Caco-2 (cell line): ENCODE data around the gene WDR33. TPM values are rescaled to one million over a fixed set of nuclear protein-coding genes. Genes with fewer than 3 reads are reported as not detected.

ENCODE experiments used
- BruUV-seq: library from RNA; stranded (reverse); fragments of 400-500 nt; replicated peaks from 2 replicates; lab custom pipeline; 2021; lab: Mats Ljungman, UMichigan
- CTCF ChIA-PET: fragments of 300-600 bp; sonication (Branson Sonifier 250); formaldehyde crosslinking; loops from one replicate; lab custom pipeline; 2022; ENCODE audit warnings: antibody characterized with exemption; lab: Charles Lee
- POLR2A ChIA-PET: fragments of 300-600 bp; sonication (Branson Sonifier 250); formaldehyde crosslinking; loops from one replicate; lab custom pipeline; 2022; ENCODE audit warnings: antibody characterized with exemption; lab: Charles Lee
- DNase-seq, 2 experiments: peaks; one replicate each; pipeline versions ENCODE4 v3.0.0 to v3.0.0-alpha.2; 2020 to 2022
- H3K27me3 ChIP-seq: replicated peaks from 2 replicates; pipeline ENCODE4 v1.6.0; 2011; ENCODE audit warnings: low read length; ENCODE audit not compliant: control insufficient read depth, insufficient read depth
- H3K36me3 ChIP-seq: 2 replicates; pipeline ENCODE4 v1.5.1; 2011; ENCODE audit warnings: low read length; ENCODE audit not compliant: control insufficient read depth, insufficient read depth
- H3K4me1 ChIP-seq: fragments of 250-450 bp; sonication (Bioruptor Pico); 2 replicates; pipeline ENCODE4 v1.5.1; 2020; ENCODE audit warnings: mild to moderate bottlenecking
- H3K4me3 ChIP-seq: 2 replicates; pipeline ENCODE4 v1.5.1; 2011; ENCODE audit warnings: low read depth, mild to moderate bottlenecking, control low read depth, low read length
- H3K9me3 ChIP-seq: fragments of 250-450 bp; sonication (Bioruptor Pico); 2 replicates; pipeline ENCODE4 v1.5.1; 2020; ENCODE audit warnings: mild to moderate bottlenecking, moderate library complexity
- H3K27ac Mint-ChIP-seq: one replicate; pipeline ENCODE4 v1.8.0; 2022; ENCODE audit warnings: mixed read lengths; ENCODE audit not compliant: unreplicated experiment
- H3K27me3 Mint-ChIP-seq: one replicate; pipeline ENCODE4 v1.8.0; 2022; ENCODE audit warnings: mixed read lengths; ENCODE audit not compliant: insufficient read depth, unreplicated experiment
- H3K36me3 Mint-ChIP-seq: one replicate; pipeline ENCODE4 v1.8.0; 2022; ENCODE audit warnings: mild to moderate bottlenecking, mixed read lengths; ENCODE audit not compliant: insufficient read depth, unreplicated experiment
- H3K4me1 Mint-ChIP-seq: one replicate; pipeline ENCODE4 v1.8.0; 2022; ENCODE audit warnings: low read depth, mixed read lengths; ENCODE audit not compliant: unreplicated experiment
- H3K4me3 Mint-ChIP-seq: one replicate; pipeline ENCODE4 v1.8.0; 2022; ENCODE audit warnings: mild to moderate bottlenecking, moderate library complexity, mixed read lengths; ENCODE audit not compliant: unreplicated experiment
- H3K9me3 Mint-ChIP-seq: one replicate; pipeline ENCODE4 v1.8.0; 2022; ENCODE audit warnings: mixed read lengths; ENCODE audit not compliant: unreplicated experiment
- intact Hi-C: fragments of 100-400 bp; cut with micrococcal nuclease; formaldehyde crosslinking; loops from one replicate; pipeline ENCODE4 v1.10.0; 2022; ENCODE audit not compliant: unreplicated experiment
- total RNA-seq: library from RNA; stranded (reverse); gene quantifications from 2 replicates; pipeline ENCODE4 v1.2.3, GENCODE V29; 2022
- TF ChIP-seq, protein P1 (sequence below), 2 experiments: fragments of 200-600 bp in 1 of 2; IDR thresholded peaks; 1 replicate in 1 of 2; 2 replicates in 1 of 2; pipeline versions ENCODE4 v1.5.1 to v1.8.0; 2011 to 2022; ENCODE audit warnings: antibody characterized with exemption in 1 of 2, control low read depth in 1 of 2, inconsistent platforms in 1 of 2, low read depth in 1 of 2, low read length in 1 of 2, mild to moderate bottlenecking in 1 of 2, moderate library complexity in 1 of 2; ENCODE audit not compliant: insufficient read depth in 1 of 2, severe bottlenecking in 1 of 2, unreplicated experiment in 1 of 2

WDR33 gene
- total RNA-seq, 1 experiment from 2014 or later = 77.5 TPM

DNA sequence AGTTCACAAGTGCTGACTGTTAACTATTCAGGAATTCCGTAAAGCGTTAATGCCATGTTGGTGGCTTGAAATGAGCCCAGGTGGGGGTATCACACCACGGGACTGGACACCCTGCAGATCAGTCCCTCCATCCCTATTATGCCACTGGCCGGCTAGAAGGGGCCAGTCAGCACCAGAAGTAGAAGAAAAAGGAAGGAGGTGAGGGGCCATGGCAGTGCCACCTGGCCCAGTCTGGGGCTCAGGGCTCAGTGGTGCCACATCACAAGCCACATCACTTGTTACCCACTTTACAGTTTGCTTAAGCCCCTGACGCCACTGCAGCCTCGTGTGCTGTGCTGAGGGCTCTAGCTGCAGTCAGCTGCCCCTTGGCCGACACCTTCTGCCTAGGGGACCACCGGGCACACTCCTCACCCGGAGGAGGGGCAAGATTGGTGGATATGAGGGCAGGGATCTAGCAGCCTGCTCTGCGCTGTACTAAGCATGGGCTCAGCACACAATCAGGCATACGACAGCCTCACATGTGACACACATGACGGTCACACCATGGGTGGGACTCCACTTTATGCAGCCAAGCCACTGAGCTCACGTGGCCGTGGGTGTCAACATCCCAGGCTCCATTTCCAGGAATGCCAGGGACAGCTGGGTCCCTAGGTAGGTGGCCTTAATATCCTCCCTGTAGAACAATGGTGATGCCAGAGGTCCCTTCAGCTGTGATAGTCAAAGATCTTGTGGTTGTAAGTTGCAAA lies 139.2 kb downstream of the WDR33 start:
- BruUV-seq = no TSS peak
- peaks cover under 1% of the 10 kb centered on the region; the same call in 1 of the 2 replicates for H3K27me3 ChIP-seq
- H3K4me1 Mint-ChIP-seq = no peaks in the 10 kb centered on the region
- H3K4me3 ChIP-seq = no peak overlapping the region
- TF ChIP-seq, protein P1, sequence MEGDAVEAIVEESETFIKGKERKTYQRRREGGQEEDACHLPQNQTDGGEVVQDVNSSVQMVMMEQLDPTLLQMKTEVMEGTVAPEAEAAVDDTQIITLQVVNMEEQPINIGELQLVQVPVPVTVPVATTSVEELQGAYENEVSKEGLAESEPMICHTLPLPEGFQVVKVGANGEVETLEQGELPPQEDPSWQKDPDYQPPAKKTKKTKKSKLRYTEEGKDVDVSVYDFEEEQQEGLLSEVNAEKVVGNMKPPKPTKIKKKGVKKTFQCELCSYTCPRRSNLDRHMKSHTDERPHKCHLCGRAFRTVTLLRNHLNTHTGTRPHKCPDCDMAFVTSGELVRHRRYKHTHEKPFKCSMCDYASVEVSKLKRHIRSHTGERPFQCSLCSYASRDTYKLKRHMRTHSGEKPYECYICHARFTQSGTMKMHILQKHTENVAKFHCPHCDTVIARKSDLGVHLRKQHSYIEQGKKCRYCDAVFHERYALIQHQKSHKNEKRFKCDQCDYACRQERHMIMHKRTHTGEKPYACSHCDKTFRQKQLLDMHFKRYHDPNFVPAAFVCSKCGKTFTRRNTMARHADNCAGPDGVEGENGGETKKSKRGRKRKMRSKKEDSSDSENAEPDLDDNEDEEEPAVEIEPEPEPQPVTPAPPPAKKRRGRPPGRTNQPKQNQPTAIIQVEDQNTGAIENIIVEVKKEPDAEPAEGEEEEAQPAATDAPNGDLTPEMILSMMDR (IDR thresholded peaks at IDR 0.05; ENCODE audit: insufficient read depth in 1 of 2, low read depth in 1 of 2, low read length in 1 of 2, severe bottlenecking in 1 of 2, unreplicated experiment in 1 of 2) = no peak
- peaks cover 6% of the 10 kb centered on the region; the same call in 1 of the 2 replicates for H3K4me1 ChIP-seq
- no peaks in the 10 kb centered on the region for H3K9me3 Mint-ChIP-seq
- H3K36me3 Mint-ChIP-seq = no peaks in the 10 kb centered on the region
- peaks cover 2% of the 10 kb centered on the region for H3K27me3 Mint-ChIP-seq
- POLR2A ChIA-PET = no interaction called here
- intact Hi-C loops = no loop called here
- no peak overlapping the region for H3K27ac Mint-ChIP-seq
- CTCF ChIA-PET = interaction anchor here (0.8 kb wide), 1 partner anchor 29 kb away, joined by 3 read pairs; no protein-coding TSS in a partner anchor
- H3K9me3 ChIP-seq = 0 out of 2 replicates have a peak, but pooled peaks cover 8% of the 10 kb centered on the region
- no peak overlapping the region for H3K4me3 Mint-ChIP-seq
- no peaks in the 10 kb centered on the region for H3K36me3 ChIP-seq
- no peak for DNase-seq

DNA sequence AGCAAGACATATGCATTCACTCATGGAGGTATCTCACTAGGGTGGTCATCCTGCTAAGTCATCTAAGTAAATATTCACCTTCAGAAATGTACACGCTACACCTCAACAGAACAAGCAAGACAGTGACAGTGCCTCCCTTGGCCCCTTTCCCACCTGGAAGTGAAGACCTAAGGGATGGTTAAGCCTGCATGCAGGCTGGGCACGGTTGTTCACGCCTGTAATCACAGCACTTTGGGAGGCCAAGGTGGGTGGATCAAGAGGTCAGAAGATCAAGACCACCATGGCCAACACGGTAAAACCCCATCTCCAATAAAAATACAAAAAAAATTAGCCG lies 140.0 kb downstream of the WDR33 start:
- no peak overlapping the region for H3K4me3 Mint-ChIP-seq
- no TSS peak for BruUV-seq
- CTCF ChIA-PET = no interaction called here
- H3K27me3 Mint-ChIP-seq = peaks cover under 1% of the 10 kb centered on the region
- DNase-seq = no peak
- POLR2A ChIA-PET = no interaction called here
- H3K4me1 ChIP-seq = peaks cover 6% of the 10 kb centered on the region; the same call in 1 of the 2 replicates
- H3K36me3 ChIP-seq = no peaks in the 10 kb centered on the region
- no peaks in the 10 kb centered on the region for H3K4me1 Mint-ChIP-seq
- no peak overlapping the region for H3K27ac Mint-ChIP-seq
- no peaks in the 10 kb centered on the region; the same call in 1 of the 2 replicates for H3K27me3 ChIP-seq
- 0 out of 2 replicates have a peak, but pooled peaks cover 8% of the 10 kb centered on the region for H3K9me3 ChIP-seq
- no peaks in the 10 kb centered on the region for H3K36me3 Mint-ChIP-seq
- no peaks in the 10 kb centered on the region for H3K9me3 Mint-ChIP-seq
- intact Hi-C loops = no loop called here
- no peak overlapping the region for H3K4me3 ChIP-seq
- TF ChIP-seq, protein P1 (IDR thresholded peaks at IDR 0.05; ENCODE audit: insufficient read depth in 1 of 2, low read depth in 1 of 2, low read length in 1 of 2, severe bottlenecking in 1 of 2, unreplicated experiment in 1 of 2) = no peak

DNA sequence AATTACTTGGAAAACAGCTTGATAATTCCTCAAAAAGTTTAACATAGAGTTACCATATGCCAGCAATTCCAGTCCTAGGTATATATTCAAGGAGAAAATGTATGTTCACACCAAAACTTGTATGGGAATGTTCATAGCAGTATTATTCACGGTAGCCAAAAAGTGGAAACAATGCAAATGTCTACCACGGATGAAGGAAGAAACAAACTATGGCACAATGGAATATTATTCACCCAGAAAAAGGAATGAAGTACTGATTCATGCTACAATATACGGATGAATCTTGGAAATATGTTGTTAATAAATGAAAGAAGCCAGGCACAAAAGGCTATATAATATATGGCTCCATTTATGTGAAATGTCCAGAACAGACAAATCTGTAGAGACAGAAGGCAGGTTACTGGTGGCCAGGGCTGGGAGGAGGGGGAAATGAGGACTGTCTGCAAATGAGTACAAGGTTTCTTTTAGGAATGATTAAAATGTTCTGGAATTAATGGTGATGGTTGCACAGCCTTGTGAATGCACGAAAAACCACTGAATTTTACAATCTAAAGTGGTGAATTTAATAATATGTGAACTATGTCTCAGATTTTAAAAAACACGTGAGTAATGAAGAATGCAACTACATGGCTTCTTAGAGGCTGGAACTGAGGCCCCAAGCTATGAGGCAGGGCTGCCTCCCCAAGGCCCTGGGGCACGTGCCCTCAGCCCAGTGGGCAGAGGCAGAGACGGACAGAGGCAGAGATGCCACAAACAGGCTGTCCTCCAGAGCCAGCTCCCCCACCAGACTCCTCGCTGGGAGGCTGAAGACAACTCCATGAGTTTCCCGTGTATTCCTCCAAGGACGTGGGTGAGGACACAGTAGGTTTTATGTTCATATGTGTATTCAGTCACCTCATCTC lies 140.7 kb downstream of the WDR33 start:
- Mint-ChIP-seq H3K4me3 (no peak overlapping the region), H3K9me3 (no peaks in the 10 kb centered on the region), H3K27ac (no peak overlapping the region), H3K27me3 (no peaks in the 10 kb centered on the region), H3K36me3 (no peaks in the 10 kb centered on the region), H3K4me1 (no peaks in the 10 kb centered on the region)
- TF ChIP-seq, protein P1 (IDR thresholded peaks at IDR 0.05; ENCODE audit: insufficient read depth in 1 of 2, low read depth in 1 of 2, low read length in 1 of 2, severe bottlenecking in 1 of 2, unreplicated experiment in 1 of 2) = no peak
- Histone ChIP-seq H3K4me3 (no peak overlapping the region), H3K4me1 (peaks cover 6% of the 10 kb centered on the region; the same call in 1 of the 2 replicates), H3K9me3 (0 out of 2 replicates have a peak, but pooled peaks cover 8% of the 10 kb centered on the region), H3K36me3 (no peaks in the 10 kb centered on the region), H3K27me3 (no peaks in the 10 kb centered on the region; the same call in 1 of the 2 replicates)
- ChIA-PET CTCF (no interaction called here), POLR2A (no interaction called here)
- intact Hi-C loops = no loop called here
- no peak for DNase-seq
- BruUV-seq = no TSS peak
